Mammary epithelial cell (primary cell): ENCODE measurements around the gene C6orf89.

Source experiments
- CTCF ChIP-seq, 2 donors: IDR thresholded peaks in 1 of 2; conservative IDR thresholded peaks in 1 of 2; 2 replicates each; pipeline ENCODE4 v1.5.1; 2011 to 2012; ENCODE audit warnings: inconsistent platforms in 2 of 2, low read length in 2 of 2, mild to moderate bottlenecking in 2 of 2, control low read depth in 1 of 2, low read depth in 1 of 2; ENCODE audit not compliant: insufficient read depth in 1 of 2; ENCODE audit errors: extremely low read depth in 1 of 2
- EZH2 ChIP-seq: IDR thresholded peaks from 2 replicates; pipeline ENCODE4 v1.6.1; 2012; ENCODE audit warnings: low read length, inconsistent platforms, borderline replicate concordance

GRCh38 chr6:36936824-36937223 lies 51.1 kb downstream of the C6orf89 start:
- TF ChIP-seq CTCF (conservative IDR thresholded peaks at IDR 0.05 in 1 of 2, IDR thresholded peaks at IDR 0.05 in 1 of 2; ENCODE audit: extremely low read depth in 1 of 2, insufficient read depth in 1 of 2, low read depth in 1 of 2, low read length in 2 of 2), result no peak
- TF ChIP-seq EZH2, result no peak
